GM19193 (cell line): Measurements from ENCODE around the gene LRGUK.

Source experiments
- POLR2A ChIP-seq: IDR thresholded peaks from 4 replicates; pipeline ENCODE4 v1.6.1; 2011; ENCODE audit not compliant: insufficient read depth, insufficient read length; ENCODE audit errors: extremely low read depth

The LRGUK gene

DNA sequence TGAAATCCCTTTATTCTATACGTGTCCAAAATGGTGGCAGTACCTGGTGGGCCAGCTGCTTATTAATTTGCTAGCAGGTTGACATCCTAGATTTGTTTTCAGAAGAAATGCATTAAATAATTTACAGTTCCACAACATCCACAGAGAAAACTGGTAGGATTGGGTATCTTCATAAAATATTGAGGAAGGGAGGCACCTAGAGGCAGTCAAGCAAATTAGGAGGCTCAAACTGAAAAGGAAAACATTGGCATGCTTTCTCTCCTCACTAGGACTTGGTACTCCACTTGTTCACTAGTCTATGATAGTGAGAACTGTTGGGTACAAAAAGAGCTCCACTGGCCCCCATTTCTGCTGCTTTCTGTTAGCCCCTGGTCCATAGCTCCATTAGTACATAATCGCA, 18.3 kb upstream of the LRGUK start:
- TF ChIP-seq POLR2A = no peak

DNA sequence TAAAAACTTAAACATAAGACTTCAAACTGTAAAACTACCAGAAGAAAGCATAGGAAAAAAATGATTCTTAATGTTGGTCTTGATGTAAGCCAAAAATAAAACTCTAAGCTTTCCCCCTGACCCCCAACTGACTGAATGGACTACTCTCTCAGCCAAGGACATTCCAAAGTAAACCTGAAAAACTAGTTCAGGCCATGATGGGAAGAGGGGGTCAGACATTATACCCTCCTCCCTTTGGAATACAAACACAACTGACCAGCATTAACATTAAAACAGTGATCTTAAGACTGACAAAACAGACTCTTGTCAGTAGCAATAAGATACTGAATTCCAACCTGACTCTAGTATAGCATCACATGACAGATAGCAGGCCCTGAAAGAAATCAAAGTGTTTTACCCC, 13.5 kb upstream of the LRGUK start:
- TF ChIP-seq POLR2A = no peak

DNA sequence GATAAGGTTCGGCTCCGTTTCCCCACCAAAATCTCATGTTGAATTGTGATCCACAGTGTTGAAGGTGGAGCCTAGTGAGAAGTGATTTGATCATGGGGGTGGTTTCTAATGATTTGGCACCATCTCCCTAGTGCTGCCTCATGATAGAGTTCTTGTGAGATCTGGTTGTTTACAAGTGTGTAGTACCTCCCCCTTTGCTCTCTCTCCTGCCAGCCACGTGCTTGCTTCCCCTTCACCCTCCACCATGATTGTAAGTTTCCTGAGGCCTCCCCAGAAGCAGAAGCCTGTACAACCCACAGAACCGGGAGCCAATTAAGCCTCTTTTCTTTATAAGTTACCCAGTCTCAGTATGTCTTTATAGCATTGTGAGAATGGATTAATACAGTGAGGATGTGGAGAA, 12.1 kb upstream of the LRGUK start:
- TF ChIP-seq POLR2A = no peak

DNA sequence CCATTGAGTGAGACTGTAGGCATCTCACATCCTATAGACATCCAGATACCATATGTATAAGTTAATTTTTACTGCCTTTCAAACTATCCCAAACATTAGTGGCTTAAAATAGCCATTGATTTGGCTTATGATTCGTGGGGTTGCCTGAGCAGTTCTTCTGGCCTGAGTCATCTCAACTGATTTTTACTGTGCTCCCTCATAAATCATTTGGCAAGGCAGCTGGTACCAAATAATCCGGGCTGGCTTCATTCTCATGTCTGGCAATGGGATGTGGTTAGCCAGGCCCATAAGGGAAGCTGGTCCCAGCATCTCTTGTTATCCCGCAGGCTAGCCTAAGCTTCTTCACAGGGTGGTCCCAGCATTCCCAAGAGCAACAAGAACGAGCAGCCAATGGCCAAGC, 6.7 kb upstream of the LRGUK start:
- no peak for TF ChIP-seq POLR2A

DNA sequence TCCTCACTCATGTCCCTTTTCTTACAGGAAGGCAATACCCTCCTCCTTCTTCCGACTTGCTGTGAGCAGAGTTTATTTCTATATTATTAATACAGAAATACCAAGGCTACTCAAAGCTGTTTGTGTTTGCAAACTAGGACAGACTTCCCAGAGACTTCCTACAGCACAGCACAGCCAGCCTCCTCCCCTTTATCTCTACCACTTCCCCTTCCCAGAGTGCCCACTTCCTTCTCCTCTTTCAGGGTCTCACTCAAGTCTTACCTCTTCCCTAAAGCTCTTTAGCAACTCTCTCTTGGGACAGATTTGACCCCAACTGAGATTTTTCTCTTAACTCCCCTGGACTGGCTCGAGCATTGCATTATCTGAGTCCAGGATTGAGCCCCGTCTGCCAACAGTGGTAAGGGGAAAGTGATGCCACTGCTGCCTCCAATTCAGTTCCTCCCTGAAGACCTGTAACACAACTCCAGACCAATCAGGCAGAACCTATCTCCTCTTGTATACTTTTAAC, 5.5 kb upstream of the LRGUK start:
- no peak for TF ChIP-seq POLR2A

DNA sequence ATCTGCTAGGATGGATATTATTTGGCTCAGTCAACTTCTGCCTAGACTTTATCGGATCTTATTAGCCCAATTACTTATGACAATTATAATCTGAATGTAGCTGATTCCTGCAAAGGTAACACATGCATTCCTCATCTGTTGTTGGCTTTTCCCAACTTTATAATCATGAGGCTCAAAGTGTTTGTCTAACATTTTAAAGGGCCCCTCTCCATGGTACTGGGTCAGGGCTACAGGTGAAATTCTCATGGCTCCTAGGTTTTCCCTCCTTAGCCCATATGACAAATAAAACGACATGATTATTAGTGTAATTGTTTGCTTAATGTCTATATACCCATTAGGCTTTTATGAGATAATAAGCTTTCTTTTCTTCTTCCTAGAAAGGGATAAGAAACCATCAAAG, 4.2 kb upstream of the LRGUK start:
- no peak for TF ChIP-seq POLR2A

DNA sequence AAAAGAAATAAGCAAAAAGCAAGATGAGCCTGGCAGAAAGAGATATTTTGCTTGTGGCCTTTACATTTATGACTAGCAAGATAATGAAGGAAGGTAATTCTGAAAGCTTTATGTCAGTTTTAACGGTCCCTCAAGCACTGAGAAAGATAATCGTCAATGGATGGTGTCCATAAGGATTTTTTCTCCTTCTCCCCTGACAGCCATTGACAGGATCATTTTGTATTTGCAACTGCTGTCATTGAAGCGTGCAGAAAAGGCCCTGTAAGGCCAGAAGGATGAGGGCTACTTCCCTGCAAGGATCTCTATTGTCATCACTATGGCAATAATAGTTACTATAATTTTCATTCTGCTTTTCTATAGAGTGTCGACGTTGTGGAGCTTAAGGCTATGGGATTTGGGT, 994 bp upstream of the LRGUK start:
- no peak for TF ChIP-seq POLR2A

DNA sequence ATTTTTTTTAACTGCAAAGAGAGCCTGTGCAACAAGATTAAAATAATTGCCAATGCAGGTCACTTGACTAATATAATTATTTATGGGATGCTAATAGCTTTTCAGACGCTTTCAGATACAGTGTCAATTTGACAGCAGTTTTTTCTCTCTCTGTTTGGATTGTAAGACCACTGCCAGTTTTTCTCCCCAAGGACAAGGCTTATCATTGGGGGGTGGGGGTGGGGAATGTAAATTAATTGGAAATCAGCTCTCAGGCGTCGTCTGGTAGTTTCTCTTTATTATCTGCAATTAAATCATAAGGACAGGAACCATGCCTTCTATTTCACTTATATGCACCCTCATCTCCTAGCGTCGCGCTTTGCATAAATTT, 559 bp upstream of the LRGUK start:
- TF ChIP-seq POLR2A = no peak

DNA sequence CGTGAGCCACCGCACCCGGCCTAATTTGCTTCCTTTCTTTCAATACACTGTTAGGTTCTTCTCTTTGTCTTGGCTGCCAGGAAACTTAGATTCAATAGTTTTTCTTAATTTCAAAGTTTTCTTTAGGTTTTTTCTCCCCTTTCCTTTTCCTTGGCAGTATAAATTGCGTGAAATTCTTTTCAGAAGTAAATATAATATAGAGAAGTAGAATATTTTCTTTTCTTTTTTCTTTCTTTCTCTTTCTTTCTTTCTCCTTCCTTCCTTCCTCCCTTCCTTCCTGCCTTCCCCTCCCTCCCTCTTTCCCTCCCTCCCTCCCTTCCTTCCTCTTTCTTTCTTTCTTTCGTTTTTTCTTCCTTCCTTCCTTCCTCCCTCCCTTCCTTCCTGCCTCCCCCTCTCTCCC, 1.7 kb downstream of the LRGUK start:
- no peak for TF ChIP-seq POLR2A

DNA sequence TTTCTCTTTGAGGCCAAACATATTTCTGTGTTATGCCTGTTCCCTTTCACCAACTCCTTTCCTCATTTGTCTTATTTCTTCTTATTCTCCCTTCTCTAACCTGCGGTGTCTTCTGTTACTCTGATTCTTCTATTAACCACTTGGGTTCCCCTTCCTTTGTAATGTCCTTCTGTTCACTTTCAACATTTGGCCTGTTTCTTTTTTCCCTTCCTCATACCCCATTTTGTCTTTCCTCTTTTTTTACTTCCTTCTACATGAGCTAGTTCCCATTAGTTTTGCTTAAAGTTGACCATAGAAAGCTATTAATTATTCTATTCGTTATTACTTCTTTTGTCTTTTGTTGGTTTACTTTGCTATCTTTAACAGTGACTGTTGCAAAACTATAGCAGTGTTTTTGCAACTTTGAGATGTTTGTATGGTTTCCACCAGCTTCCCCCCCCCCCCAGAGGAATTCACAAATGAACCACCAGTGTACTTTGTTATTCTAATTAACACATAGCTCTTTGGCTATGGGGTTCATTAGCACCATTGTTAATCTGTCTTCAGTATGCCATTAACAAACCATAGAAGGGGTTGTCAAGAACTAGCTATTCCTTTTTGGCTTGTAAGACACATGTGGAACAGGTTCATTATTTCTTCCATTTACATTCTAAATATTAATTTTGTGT, 2.9 kb downstream of the LRGUK start:
- TF ChIP-seq POLR2A = no peak

DNA sequence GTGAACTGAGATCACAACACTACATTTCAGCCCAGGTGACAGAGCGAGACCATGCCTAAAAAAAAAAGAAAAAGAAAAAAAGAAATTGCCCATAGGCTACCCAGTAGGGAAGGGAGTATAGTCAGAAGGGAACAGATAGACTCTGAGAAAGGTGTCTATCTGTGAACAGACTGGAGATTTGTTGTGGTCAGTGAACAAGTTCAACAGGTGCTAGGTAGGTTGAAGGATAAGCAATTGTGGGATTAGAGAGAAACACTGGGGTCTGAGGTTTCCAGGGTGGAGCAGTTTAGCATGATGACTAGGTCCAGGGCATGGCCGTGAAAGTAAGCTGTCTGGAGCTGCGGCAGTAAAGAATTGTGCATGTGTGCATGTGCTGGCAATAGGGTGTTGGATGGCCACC, 6.9 kb downstream of the LRGUK start:
- TF ChIP-seq POLR2A = no peak

DNA sequence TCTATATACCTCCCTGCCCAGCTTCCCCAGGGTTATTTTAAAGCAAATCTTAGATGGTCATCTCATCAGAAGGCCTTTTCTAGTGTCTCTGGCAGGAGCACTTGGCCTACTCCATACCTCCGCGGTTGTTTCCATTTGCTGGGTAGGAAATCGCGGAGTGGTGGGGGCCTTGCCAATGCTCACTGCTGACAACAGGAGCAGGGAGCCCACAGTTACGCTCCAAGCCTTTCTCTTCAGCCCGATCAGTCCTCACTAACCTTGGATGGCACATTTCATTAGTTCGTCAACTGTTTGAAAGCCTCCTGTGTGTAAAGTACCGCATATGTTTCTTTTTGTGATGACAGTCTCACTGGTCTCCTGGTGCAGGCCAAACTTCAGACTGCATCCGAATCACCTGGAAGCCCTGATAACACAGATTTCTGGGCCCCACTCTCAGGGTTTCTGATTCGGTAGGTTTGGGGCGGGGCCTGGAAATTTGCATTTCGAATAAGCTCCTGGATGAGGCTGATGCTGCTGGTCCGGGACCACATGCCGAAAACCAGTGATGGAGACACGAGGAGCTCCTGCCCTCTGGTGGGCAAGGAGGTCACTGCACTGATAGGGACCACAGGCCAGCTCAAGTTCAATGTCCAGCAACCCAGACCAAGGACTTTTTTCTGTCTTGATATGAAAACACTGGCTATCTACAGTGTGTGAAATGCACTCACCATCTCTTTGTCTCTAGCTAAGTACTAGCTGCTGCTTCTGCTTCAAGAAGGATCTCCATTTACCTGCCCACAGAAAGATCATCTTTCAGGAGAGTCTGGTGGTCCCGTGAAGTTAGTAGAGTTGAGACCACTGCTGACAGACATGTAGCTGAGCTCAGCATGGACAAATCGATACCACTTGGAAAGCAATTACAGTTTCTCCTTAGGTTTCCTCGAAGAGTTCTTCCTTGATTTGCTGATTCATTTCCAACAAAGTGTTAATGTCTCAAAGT, 14.0 kb downstream of the LRGUK start:
- no peak for TF ChIP-seq POLR2A

DNA sequence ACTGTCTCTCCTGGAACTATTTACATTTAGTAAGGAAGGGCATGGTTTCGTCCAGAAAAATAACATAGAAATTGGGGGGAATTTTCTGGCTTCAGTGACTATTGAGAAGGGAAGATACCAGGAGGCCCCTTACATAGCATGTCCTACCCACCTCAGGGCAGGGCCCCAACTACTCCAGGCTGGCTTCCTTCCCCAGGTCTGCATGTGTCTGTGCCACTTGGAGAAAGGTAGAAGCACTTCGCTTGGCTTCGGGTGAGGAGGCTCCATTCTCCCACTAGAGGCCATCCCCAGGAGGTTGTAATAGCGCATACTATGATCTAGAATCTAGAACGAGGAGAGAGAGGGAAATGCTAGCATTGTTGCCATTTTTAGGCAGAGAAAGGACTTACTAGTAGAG, 14.7 kb downstream of the LRGUK start:
- TF ChIP-seq POLR2A = no peak

DNA sequence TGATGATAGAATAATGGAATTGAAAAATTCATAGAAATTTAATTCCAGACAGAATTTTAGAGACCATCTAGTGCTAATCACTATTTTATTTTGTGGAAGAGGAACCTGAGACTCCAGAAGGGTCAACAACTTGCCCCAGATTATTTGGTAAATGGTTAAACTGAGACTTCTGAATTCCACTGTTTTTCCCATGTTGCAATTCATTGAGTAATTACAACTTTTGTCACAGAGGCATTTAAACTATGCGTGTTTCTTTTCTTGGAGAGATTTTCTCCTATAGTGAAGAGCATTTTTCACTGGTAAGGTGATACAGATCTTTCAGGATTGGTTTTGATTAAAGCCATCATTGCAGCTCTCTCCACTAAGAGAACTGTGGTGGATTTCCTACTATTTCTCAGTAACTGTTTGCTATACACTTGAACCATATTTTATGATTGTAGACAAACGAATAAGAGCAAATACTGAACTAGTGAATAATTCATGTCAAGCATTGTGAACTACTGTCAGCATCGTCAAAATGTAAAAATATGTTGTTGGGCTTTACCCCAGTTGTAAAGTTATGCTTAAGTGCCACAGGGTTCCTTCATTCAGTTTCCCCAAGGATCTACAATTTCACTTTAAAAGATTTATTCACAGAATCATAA, 26.5 kb downstream of the LRGUK start:
- TF ChIP-seq POLR2A = no peak

DNA sequence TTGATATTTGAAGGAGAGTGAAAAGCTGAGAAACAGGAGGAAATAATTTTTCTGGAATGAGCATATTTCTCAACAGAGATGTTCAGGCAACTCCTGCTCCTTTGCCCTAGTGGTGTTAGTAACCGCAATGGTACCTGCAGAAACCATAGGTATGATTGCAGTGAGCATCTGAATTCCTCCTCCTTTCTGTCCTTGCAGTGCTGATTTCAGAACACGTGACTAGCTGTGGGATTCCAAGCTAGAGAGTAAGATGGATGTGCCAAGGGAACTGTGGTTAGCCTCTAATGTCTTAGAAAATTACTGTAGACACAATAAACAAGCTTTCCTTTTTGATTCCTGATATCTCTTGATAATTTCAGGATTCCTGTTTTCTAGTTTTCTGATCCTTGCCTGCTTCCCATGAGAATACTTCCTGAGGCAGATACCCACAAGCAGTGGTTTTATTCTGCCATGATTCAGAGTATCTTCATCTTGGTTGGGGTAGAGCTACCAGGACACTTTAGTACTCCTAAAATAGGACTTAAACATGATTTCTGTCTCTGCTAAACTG, 27.5 kb downstream of the LRGUK start:
- no peak for TF ChIP-seq POLR2A
